HepG2 (cell line): ENCODE data around the gene LRRC32. TPM values are rescaled to one million over a fixed set of nuclear protein-coding genes. Genes with fewer than 3 reads are reported as not detected.

Experiments
- ATAC-seq: fragments of 200-7000 bp; cut with Tn5 transposase; 3 replicates; pipeline ENCODE4 v1.9.1; 2020; ENCODE audit warnings: mild to moderate bottlenecking, moderate library complexity
- BruUV-seq: library from RNA; stranded (reverse); fragments of 400-500 nt; replicated peaks from 2 replicates; lab custom pipeline; 2021; lab: Mats Ljungman, UMichigan
- CTCF ChIA-PET: fragments of 300-600 bp; formaldehyde crosslinking; extraction: SDS; loops from one replicate; lab custom pipeline; 2021; ENCODE audit warnings: low total read pairs, inconsistent platforms, low intra/inter-chr PET ratio; lab: Yijun Ruan, JAX
- POLR2A ChIA-PET: fragments of 350-600 bp; sonication (Branson Sonifier 250); formaldehyde crosslinking; loops from one replicate; lab custom pipeline; 2020; ENCODE audit warnings: antibody characterized with exemption, inconsistent platforms; lab: Yijun Ruan, JAX
- DNase-seq: peaks from one replicate; pipeline ENCODE4 v3.0.0-alpha.2; 2015; ENCODE audit warnings: low spot score
- FAIRE-seq: peaks from 3 replicates; lab custom pipeline; 2011; peaks lifted over from hg19 to GRCh38; lab: Jason Lieb, UNC
- H2AFZ ChIP-seq: one replicate; pipeline ENCODE4 v1.6.1; 2011; ENCODE audit warnings: low read length, inconsistent platforms
- H3K27ac ChIP-seq: fragments of 300-600 bp; 3 replicates; pipeline ENCODE4 v1.8.0; 2011; ENCODE audit warnings: mixed run types, mild to moderate bottlenecking, mixed read lengths, low read length, inconsistent platforms; ENCODE audit not compliant: insufficient read depth; ENCODE audit errors: extremely low read length
- H3K27me3 ChIP-seq, 2 experiments: fragments of 200-600 bp in 1 of 2; 2 replicates in 1 of 2; 3 replicates in 1 of 2; pipeline versions ENCODE4 v1.6.0 to v1.8.0; 2011; ENCODE audit warnings: low read length in 2 of 2, mild to moderate bottlenecking in 2 of 2, moderate library complexity in 2 of 2, inconsistent platforms in 1 of 2; ENCODE audit not compliant: insufficient read depth in 2 of 2, control insufficient read depth in 1 of 2
- H3K36me3 ChIP-seq, 2 experiments: fragments of 200-600 bp in 1 of 2; replicated peaks in 1 of 2; 2 replicates in 1 of 2; 3 replicates in 1 of 2; pipeline versions ENCODE4 v1.5.1 to v1.8.0; 2011; ENCODE audit warnings: low read length in 2 of 2, inconsistent platforms in 1 of 2; ENCODE audit not compliant: insufficient read depth in 2 of 2, control insufficient read depth in 1 of 2
- H3K4me1 ChIP-seq: 2 replicates; pipeline ENCODE4 v1.5.1; 2012; ENCODE audit warnings: low read length, inconsistent platforms; ENCODE audit not compliant: insufficient read depth
- H3K4me2 ChIP-seq: 2 replicates; pipeline ENCODE4 v1.6.0; 2011; ENCODE audit warnings: low read depth, low read length, inconsistent platforms
- H3K4me3 ChIP-seq, 3 experiments: fragments of 200-600 bp in 1 of 3; sonication (generic), shearing (Covaris generic) in 1 of 3; replicated peaks in 1 of 3; 2 replicates each; pipeline ENCODE4 v1.5.1; 2011 to 2016; ENCODE audit warnings: low read length in 3 of 3, inconsistent platforms in 2 of 3, low read depth in 2 of 3, mild to moderate bottlenecking in 2 of 3, control low read depth in 1 of 3, mixed read lengths in 1 of 3; ENCODE audit not compliant: insufficient read depth in 1 of 3
- H3K79me2 ChIP-seq: one replicate; pipeline ENCODE4 v1.6.1; 2011; ENCODE audit warnings: low read length, inconsistent platforms; ENCODE audit not compliant: insufficient read depth
- H3K9ac ChIP-seq: 2 replicates; pipeline ENCODE4 v1.6.0; 2011; ENCODE audit warnings: mild to moderate bottlenecking, low read depth, low read length, inconsistent platforms; ENCODE audit not compliant: insufficient read depth
- H3K9me3 ChIP-seq: 2 replicates; pipeline ENCODE4 v1.5.1; 2012; ENCODE audit warnings: mild to moderate bottlenecking, low read length
- H4K20me1 ChIP-seq: 2 replicates; pipeline ENCODE4 v1.6.0; 2011; ENCODE audit warnings: inconsistent platforms, mild to moderate bottlenecking, low read length, moderate library complexity; ENCODE audit not compliant: insufficient read depth
- EED ChIP-seq: sonication (generic); formaldehyde crosslinking; IDR thresholded peaks from 2 replicates; pipeline ENCODE4 v1.5.0; 2020; ENCODE audit warnings: mild to moderate bottlenecking, missing genetic modification reagents
- HMG20B ChIP-seq: conservative IDR thresholded peaks from 2 replicates; pipeline ENCODE4 v1.6.1; 2016; ENCODE audit warnings: missing genetic modification reagents, missing compliant biosample characterization
- KDM4B ChIP-seq: sonication (generic); formaldehyde crosslinking; IDR thresholded peaks from 2 replicates; pipeline ENCODE4 v1.4.0; 2020; ENCODE audit warnings: missing genetic modification reagents
- PHF20 ChIP-seq: sonication (generic); formaldehyde crosslinking; IDR thresholded peaks from 2 replicates; pipeline ENCODE4 v1.5.0; 2020; ENCODE audit warnings: mild to moderate bottlenecking, missing genetic modification reagents
- PPARG ChIP-seq: conservative IDR thresholded peaks from 2 replicates; pipeline ENCODE4 v1.6.1; 2016; ENCODE audit warnings: missing biosample characterization, missing genetic modification reagents
- PRDM10 ChIP-seq: sonication (generic); formaldehyde crosslinking; IDR thresholded peaks from 2 replicates; pipeline ENCODE4 v1.4.0; 2020; ENCODE audit warnings: low read depth, missing genetic modification reagents
- RBM22 ChIP-seq: fragments of 200-400 bp; formaldehyde crosslinking; optimal IDR thresholded peaks from 2 replicates; pipeline ENCODE3; 2017; ENCODE audit warnings: mild to moderate bottlenecking, low read length, moderate library complexity
- ZBTB26 ChIP-seq: IDR thresholded peaks from 2 replicates; pipeline ENCODE4 v1.6.1; 2016; ENCODE audit warnings: missing compliant biosample characterization, missing genetic modification reagents, borderline replicate concordance
- ZNF281 ChIP-seq: sonication (generic); formaldehyde crosslinking; IDR thresholded peaks from 2 replicates; pipeline ENCODE4 v1.4.0; 2020; ENCODE audit warnings: missing genetic modification reagents, borderline replicate concordance
- ZNF331 ChIP-seq: sonication (generic); formaldehyde crosslinking; IDR thresholded peaks from 2 replicates; pipeline ENCODE4 v1.4.0; 2020; ENCODE audit warnings: missing genetic modification reagents
- ZNF678 ChIP-seq: sonication (generic); formaldehyde crosslinking; IDR thresholded peaks from 2 replicates; pipeline ENCODE4 v1.4.0; 2020; ENCODE audit warnings: mild to moderate bottlenecking, missing genetic modification reagents
- WGBS: methylation state at CpG from one replicate; pipeline ENCODE4 v1.1.6; 2017; ENCODE audit warnings: low lambda C conversion rate; 5-methylcytosine and 5-hydroxymethylcytosine counted together
- in situ Hi-C: cut with HindIII; loops from 2 replicates; pipeline ENCODE4 v1.10.0; 2017; ENCODE audit warnings: low pct_unique_long_range_greater_than_20kb; ENCODE audit not compliant: extremely low pct_ligation_motif_present
- intact Hi-C: fragments of 100-400 bp; cut with micrococcal nuclease; formaldehyde crosslinking; loops from one replicate; pipeline ENCODE4 v1.10.0; 2022; ENCODE audit not compliant: unreplicated experiment
- polyA plus RNA-seq, 8 experiments: library from polyadenylated mRNA; depleted of rRNA in 3 of 8; stranded (reverse) in 7 of 8; unstranded in 1 of 8; fragments of >200 nt; fragmentation: Illumina TruSeq in 4 of 8; extraction: Trizol in 4 of 8; gene quantifications; 2 replicates each; pipeline versions ENCODE4 v1.2.1 to v1.2.3, GENCODE V29; 2011 to 2016; ENCODE audit warnings: low read depth in 4 of 8, missing spikeins in 1 of 8, mixed read lengths in 1 of 8; ENCODE audit not compliant: insufficient read depth in 1 of 8
- total RNA-seq, 5 experiments: library from RNA; depleted of rRNA; stranded (reverse); fragments of >200 nt; fragmentation: Illumina TruSeq; extraction: Trizol; gene quantifications; 2 replicates each; pipeline ENCODE4 v1.2.3, GENCODE V29; 2016; ENCODE audit warnings: low read depth in 1 of 5

The LRRC32 gene
- total and polyA plus RNA-seq, 2 of the 13 experiments (the other 11 are each of a cell fraction or from before 2014, with no cell fraction given): 0.07 TPM; not detected in 1

DNA sequence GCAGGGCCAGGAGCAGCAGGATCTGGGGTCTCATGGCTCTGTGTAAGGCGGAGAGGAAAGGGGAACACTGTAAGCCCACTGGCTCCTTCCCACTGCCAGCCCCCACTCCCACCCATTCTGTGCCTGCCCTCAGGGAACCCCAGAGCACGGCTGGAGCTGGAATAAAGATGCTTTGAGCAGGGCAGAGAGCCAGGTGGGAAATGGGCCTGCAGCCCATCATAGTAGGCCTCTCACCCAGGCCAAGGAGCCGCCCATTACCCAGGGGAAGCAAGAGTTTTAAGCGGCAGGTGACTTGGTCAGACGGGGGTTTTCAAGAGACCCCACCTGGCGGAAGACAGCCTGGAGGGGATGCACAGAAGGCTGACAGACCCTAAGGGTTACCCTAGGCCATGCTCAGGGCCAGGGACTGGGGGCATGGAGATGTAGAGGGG, 4.6 kb downstream of the LRRC32 start:
- Histone ChIP-seq H3K4me3 (no peak overlapping the region), H3K36me3 (no peaks in the 10 kb centered on the region), H3K4me1 (no peaks in the 10 kb centered on the region), H3K27ac (no peak overlapping the region), H3K9me3 (no peaks in the 10 kb centered on the region), H3K9ac (no peak overlapping the region), H3K79me2 (no peaks in the 10 kb centered on the region), H4K20me1 (no peaks in the 10 kb centered on the region), H3K4me2 (no peak overlapping the region), H3K27me3 (peaks cover 2 to 55% of the 10 kb centered on the region in 2 experiments; a peak in 4 of 5 replicates), H2AFZ (no peak overlapping the region)
- in situ Hi-C loops (no loop called here), intact Hi-C loops (no loop called here)
- POLR2A ChIA-PET: no interaction called here
- no peak for DNase-seq
- 34% methylated on average over 3 of the region's 6 CpGs for WGBS
- CTCF ChIA-PET: no interaction called here
- BruUV-seq: no TSS peak
- no peak for FAIRE-seq
- ATAC-seq: no peak
- TF ChIP-seq ZBTB26 (CRISPR knock-in tag): no peak
- TF ChIP-seq KDM4B (CRISPR knock-in tag): no peak
- TF ChIP-seq RBM22: no peak
- TF ChIP-seq PPARG (CRISPR knock-in tag): no peak

DNA sequence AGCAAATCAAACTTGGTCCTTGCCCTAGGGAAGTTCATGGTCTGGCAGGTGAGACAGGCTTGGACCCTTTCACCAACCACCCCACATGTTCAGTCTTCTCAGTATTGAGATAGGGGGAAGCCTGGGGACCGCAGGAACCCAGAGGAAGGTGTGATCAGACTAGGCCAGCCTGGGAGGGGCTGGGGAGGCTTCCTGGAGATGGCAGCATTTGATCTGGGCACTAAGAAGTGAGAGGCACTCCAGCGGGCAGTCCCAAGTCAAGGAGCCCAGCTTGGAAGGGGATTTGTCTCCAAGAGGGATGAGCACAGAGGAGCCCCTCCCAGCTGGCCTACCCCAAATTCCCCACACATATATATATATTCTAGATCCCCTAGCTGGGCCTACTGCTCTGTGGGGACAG, 5.4 kb downstream of the LRRC32 start:
- no CpG with 5 or more reads among the region's 2 CpGs for WGBS
- ChIA-PET POLR2A (no interaction called here), CTCF (no interaction called here)
- Histone ChIP-seq H3K9me3 (no peaks in the 10 kb centered on the region), H4K20me1 (no peaks in the 10 kb centered on the region), H3K9ac (no peak overlapping the region), H2AFZ (no peak overlapping the region), H3K4me3 (no peak overlapping the region), H3K4me1 (no peaks in the 10 kb centered on the region), H3K4me2 (no peak overlapping the region), H3K27me3 (peaks cover 2 to 63% of the 10 kb centered on the region in 2 experiments; a peak in 4 of 5 replicates), H3K36me3 (no peaks in the 10 kb centered on the region), H3K79me2 (no peaks in the 10 kb centered on the region), H3K27ac (no peak overlapping the region)
- FAIRE-seq (no peak), DNase-seq (no peak), ATAC-seq (no peak)
- in situ Hi-C loops: no loop called here
- intact Hi-C loops: no loop called here
- BruUV-seq: no TSS peak
- TF ChIP-seq ZNF331 (CRISPR knock-in tag) (no peak), ZNF678 (CRISPR knock-in tag) (no peak), PHF20 (no peak), ZNF281 (CRISPR knock-in tag) (no peak), HMG20B (CRISPR knock-in tag) (no peak), EED (CRISPR knock-in tag) (no peak), PRDM10 (CRISPR knock-in tag) (no peak)
